K562 (cell line): ENCODE data around the gene TMCO4.

Experiments
- AFF4 ChIP-seq: sonication (generic); formaldehyde crosslinking; IDR thresholded peaks from 2 replicates; pipeline ENCODE4 v1.8.0; 2023; ENCODE audit warnings: mild to moderate bottlenecking, missing genetic modification reagents
- ARHGAP35 ChIP-seq: fragments of 450-650 bp; IDR thresholded peaks from 2 replicates; pipeline ENCODE4 v1.6.1; 2018; ENCODE audit not compliant: partially characterized antibody
- CHD2 ChIP-seq: IDR thresholded peaks from 2 replicates; pipeline ENCODE4 v1.6.1; 2011; ENCODE audit warnings: low read depth, low read length
- ELF2 ChIP-seq: fragments of 250-450 bp; sonication (Bioruptor Pico); IDR thresholded peaks from 2 replicates; pipeline ENCODE4 v1.5.0; 2021; ENCODE audit warnings: mild to moderate bottlenecking
- GATAD2A ChIP-seq: fragments of 450-650 bp; IDR thresholded peaks from 2 replicates; pipeline ENCODE4 v1.6.1; 2017
- KLF6 ChIP-seq: fragments of 250-450 bp; sonication (Bioruptor Pico); IDR thresholded peaks from 2 replicates; pipeline ENCODE4 v1.4.0; 2020; ENCODE audit warnings: mild to moderate bottlenecking, moderate library complexity, borderline replicate concordance
- MTA1 ChIP-seq: fragments of 450-650 bp; IDR thresholded peaks from 2 replicates; pipeline ENCODE4 v1.6.1; 2017; ENCODE audit warnings: borderline replicate concordance
- ZKSCAN3 ChIP-seq: fragments of 250-450 bp; sonication (Bioruptor Pico); IDR thresholded peaks from 2 replicates; pipeline ENCODE4 v1.4.0; 2020
- TF ChIP-seq, protein P1 (sequence below): sonication (generic); formaldehyde crosslinking; IDR thresholded peaks from 2 replicates; pipeline ENCODE4 v1.8.0; 2022; ENCODE audit warnings: mild to moderate bottlenecking, missing genetic modification reagents, borderline replicate concordance

DNA sequence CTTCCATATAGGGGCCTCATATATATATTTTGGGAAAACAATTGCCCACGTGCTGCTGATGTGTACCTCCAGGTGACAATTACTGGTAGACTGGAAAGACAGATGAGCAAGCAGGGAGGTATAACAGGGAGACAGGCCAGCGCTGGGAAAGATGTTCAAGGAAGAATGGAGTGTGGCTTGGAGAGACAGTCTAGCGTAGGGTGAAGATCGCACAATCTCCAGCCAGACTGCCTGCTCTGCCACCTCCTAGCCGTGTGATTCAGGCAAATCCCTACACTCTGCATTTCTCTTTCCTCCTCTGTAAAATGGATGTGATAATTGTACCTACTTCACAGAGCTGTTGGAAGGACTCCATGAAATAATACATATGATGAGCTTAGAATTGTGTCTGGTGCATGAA lies 66.1 kb downstream of the TMCO4 start:
- TF ChIP-seq CHD2: no peak
- no peak for TF ChIP-seq ARHGAP35
- TF ChIP-seq, protein P1, sequence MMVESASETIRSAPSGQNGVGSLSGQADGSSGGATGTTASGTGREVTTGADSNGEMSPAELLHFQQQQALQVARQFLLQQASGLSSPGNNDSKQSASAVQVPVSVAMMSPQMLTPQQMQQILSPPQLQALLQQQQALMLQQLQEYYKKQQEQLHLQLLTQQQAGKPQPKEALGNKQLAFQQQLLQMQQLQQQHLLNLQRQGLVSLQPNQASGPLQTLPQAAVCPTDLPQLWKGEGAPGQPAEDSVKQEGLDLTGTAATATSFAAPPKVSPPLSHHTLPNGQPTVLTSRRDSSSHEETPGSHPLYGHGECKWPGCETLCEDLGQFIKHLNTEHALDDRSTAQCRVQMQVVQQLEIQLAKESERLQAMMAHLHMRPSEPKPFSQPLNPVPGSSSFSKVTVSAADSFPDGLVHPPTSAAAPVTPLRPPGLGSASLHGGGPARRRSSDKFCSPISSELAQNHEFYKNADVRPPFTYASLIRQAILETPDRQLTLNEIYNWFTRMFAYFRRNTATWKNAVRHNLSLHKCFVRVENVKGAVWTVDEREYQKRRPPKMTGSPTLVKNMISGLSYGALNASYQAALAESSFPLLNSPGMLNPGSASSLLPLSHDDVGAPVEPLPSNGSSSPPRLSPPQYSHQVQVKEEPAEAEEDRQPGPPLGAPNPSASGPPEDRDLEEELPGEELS (CRISPR knock-in tag): no peak
- TF ChIP-seq ZKSCAN3 (CRISPR knock-in tag): no peak
- TF ChIP-seq ELF2: no peak
- TF ChIP-seq AFF4 (CRISPR knock-in tag): no peak
- TF ChIP-seq GATAD2A: no peak
- no peak for TF ChIP-seq KLF6 (CRISPR knock-in tag)
- TF ChIP-seq MTA1: no peak
